HG03354 (cell line): Measurements from ENCODE around the gene AMFR.

Experiments
- ATAC-seq: cut with Tn5 transposase; IDR thresholded peaks from one replicate; pipeline ENCODE4 v1.9.1; 2021; ENCODE audit warnings: mild to moderate bottlenecking; ENCODE audit not compliant: unreplicated experiment, poor library complexity, severe bottlenecking

AMFR gene

DNA sequence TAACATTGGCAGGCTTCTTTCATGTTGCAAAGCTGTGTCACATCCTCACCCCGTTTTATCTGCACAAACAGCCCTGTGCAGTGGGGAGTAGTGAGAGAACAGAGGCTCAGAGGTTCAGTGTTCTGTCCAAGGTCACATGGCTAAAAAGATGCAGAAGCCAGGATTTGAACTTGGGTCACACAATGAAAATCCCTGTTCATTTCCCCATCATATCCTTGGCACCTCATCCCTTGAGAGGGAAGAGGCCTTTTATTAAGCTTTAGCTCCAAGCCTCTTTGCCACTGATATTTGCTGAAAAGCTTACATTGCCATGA lies 106.6 kb downstream of the AMFR start:
- no peak for ATAC-seq

DNA sequence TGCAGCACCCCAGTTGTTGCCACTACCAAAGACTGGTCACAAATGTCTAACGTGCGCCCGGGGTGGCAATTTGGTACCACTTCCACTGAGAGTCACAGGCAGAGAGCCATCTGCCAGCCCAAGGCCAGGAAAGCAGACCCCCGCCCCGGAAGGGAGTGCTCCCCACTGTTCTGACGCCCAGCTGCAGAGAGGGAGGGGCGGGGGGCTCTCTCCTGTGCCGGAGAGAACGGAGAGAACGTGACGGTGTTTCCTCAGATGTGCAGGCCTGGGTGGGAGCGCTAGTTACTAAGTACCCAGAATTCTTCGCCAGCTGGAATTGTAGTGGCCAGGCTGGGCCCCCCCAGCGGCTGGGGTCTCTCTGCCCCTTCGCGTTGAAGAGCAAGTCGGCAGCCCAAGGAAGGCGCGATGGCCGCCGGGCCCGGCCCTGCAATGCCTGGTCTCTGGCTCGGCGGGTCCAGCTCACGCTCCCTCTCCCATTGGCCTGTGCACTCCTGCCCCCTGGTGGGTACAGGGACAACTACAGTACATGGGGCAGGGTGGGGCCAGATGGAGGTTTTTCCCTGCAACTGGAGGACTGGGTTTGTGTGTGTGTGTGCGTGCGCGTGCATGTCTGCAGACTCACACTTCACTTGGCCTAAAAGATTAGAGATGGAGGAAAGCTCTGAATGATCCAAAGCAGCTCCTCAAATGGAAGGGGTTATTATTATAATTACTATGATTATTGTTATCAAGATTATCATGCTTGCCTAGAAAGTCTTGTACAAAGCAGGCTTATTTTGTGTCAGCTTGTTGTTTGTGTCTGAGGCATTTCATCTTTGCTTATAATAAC lies 107.1 kb downstream of the AMFR start:
- ATAC-seq: peak; percentile 97

DNA sequence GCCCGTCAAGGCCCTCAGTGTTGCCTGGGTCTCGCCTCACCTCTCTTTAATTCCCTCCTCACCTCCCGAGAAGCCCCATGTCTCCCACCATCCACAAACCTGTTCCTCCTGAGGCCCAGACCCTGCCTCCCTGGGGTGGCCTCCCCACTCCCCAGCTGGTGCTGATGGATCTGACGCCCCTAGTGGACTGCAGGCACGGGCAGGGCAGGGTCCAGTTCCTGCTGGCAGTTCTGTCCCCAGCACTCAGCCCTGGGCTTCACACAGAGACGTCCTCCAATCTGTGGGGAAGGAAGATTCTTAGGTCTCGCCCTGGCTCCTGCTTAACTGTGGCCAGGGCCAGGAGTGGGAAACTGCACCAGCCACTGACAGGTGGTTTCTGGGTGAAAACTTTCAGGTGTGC lies 108.8 kb downstream of the AMFR start:
- no peak for ATAC-seq

DNA sequence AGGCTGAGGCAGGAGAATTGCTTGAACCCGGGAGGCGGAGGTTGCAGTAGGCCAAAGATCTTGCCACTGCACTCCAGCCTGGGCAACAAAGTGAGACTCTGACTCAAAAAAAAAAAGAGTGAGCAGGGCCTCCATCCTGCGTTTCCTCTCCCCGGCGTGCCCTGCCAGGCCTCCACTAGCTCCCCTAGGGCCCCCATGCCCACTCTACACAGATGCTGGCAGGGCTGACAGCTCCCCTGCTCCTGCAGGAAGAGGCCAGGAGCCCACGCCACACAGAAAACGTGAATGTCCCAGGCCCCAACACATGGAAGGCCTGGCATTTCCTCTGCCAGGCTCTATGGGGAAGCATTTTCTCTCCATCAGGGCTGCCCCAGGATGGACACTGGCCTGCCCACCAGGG lies 109.4 kb downstream of the AMFR start:
- ATAC-seq: no peak

DNA sequence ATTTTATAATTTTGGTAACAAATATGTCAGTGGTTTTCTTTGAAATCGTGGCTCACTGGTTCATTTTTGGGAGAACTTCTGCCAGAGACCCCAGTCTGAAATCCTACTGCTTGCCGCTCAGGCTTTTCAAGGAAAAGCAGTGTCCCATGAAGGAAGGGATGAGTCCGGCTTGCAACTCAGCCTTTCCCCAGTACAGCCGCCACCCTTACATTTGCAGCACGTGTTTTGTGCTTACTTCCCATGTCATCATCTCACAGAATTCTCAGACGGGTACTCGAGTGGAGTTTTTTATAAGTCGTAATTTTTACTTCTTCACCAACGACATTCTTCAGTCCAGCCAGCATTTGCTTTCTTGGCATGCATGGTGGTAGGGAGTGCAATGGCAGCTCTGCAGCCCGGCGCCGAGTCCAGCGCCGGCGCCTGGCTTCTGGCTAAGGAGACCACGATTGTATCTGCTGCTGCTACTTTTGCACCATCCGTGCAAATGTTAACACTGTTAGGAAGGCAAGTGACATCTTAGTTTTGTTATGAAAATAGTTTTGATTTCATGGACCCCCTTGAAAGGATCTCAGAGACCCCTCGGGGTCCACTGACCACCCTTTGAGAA lies 111.0 kb downstream of the AMFR start:
- no peak for ATAC-seq

DNA sequence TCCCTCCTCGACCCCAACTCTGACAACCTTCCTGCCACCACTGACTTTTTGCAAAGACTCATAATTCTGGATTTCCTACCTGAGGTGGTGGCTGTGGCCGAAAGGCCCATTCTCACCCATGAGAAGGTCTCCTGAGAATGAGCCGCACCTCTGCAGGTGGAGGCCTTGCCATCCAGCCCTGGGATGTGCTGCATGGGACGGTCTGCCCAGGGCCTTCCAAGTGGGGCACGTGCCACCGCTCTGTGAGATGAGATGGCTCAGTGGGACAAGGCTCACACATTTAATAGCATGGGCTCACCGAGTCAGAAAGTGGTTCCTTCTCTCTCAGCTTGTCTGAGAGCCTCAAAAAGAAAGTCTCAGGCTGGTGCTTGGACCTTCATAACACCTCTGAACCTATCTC lies 112.8 kb downstream of the AMFR start:
- no peak for ATAC-seq

DNA sequence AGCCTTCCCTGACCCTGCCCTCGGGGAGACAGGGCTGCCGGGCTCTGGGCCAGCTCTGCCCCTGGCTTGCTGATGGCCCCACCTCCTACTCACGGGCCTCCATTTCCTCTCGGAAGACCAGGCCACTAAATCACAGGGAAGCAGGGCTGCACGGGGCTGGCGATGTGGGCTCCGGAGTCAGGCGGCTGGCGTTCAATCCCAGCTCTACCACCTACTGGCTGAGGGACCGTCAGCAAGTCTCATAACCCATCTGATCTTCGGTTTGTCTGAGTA lies 113.4 kb downstream of the AMFR start:
- ATAC-seq: no peak
